WTC11 (cell line): ENCODE data around the gene FAM181A.

Experiments
- CTCF ChIP-seq: fragments of 200-600 bp; IDR thresholded peaks from 2 replicates; pipeline ENCODE4 v1.8.0; 2022; ENCODE audit warnings: antibody characterized with exemption
- TF ChIP-seq, protein P1 (sequence below): sonication (generic); formaldehyde crosslinking; IDR thresholded peaks from 2 replicates; pipeline ENCODE4 v1.8.1; 2023; ENCODE audit warnings: mild to moderate bottlenecking, moderate library complexity, missing genetic modification reagents

- TF ChIP-seq, protein P1, sequence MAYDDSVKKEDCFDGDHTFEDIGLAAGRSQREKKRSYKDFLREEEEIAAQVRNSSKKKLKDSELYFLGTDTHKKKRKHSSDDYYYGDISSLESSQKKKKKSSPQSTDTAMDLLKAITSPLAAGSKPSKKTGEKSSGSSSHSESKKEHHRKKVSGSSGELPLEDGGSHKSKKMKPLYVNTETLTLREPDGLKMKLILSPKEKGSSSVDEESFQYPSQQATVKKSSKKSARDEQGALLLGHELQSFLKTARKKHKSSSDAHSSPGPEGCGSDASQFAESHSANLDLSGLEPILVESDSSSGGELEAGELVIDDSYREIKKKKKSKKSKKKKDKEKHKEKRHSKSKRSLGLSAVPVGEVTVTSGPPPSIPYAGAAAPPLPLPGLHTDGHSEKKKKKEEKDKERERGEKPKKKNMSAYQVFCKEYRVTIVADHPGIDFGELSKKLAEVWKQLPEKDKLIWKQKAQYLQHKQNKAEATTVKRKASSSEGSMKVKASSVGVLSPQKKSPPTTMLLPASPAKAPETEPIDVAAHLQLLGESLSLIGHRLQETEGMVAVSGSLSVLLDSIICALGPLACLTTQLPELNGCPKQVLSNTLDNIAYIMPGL (CRISPR knock-in tag) = no peak
- no peak for TF ChIP-seq CTCF
Observed at GRCh38 chr14:93957751-93958566, 30.8 kb downstream of the FAM181A start.
